Measurements from ENCODE around the gene DSCAM.

The DSCAM gene

DNA sequence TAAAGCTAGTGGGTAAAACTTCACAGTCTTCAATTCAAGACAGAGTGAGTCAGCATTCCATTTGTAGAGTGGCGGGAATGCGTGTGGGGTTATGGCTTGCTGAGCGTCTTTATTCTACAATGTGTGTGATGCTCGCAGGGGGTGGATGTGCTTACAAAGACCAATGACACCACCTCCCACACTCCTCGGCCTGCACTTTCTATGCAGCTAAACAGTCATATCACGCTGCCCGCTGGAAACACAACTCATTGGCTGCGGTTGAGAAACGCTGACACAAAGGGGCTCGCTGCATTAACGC, 681.2 kb downstream of the DSCAM start:
- no peak overlapping the region for H2AFZ ChIP-seq (ENCODE audit: low read length)
- TF ChIP-seq EZH2 (IDR thresholded peaks at IDR 0.05; ENCODE audit: borderline replicate concordance, low read length), result no peak
- TF ChIP-seq, protein P1, sequence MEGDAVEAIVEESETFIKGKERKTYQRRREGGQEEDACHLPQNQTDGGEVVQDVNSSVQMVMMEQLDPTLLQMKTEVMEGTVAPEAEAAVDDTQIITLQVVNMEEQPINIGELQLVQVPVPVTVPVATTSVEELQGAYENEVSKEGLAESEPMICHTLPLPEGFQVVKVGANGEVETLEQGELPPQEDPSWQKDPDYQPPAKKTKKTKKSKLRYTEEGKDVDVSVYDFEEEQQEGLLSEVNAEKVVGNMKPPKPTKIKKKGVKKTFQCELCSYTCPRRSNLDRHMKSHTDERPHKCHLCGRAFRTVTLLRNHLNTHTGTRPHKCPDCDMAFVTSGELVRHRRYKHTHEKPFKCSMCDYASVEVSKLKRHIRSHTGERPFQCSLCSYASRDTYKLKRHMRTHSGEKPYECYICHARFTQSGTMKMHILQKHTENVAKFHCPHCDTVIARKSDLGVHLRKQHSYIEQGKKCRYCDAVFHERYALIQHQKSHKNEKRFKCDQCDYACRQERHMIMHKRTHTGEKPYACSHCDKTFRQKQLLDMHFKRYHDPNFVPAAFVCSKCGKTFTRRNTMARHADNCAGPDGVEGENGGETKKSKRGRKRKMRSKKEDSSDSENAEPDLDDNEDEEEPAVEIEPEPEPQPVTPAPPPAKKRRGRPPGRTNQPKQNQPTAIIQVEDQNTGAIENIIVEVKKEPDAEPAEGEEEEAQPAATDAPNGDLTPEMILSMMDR (IDR thresholded peaks at IDR 0.05; ENCODE audit: low read length), result no peak

DNA sequence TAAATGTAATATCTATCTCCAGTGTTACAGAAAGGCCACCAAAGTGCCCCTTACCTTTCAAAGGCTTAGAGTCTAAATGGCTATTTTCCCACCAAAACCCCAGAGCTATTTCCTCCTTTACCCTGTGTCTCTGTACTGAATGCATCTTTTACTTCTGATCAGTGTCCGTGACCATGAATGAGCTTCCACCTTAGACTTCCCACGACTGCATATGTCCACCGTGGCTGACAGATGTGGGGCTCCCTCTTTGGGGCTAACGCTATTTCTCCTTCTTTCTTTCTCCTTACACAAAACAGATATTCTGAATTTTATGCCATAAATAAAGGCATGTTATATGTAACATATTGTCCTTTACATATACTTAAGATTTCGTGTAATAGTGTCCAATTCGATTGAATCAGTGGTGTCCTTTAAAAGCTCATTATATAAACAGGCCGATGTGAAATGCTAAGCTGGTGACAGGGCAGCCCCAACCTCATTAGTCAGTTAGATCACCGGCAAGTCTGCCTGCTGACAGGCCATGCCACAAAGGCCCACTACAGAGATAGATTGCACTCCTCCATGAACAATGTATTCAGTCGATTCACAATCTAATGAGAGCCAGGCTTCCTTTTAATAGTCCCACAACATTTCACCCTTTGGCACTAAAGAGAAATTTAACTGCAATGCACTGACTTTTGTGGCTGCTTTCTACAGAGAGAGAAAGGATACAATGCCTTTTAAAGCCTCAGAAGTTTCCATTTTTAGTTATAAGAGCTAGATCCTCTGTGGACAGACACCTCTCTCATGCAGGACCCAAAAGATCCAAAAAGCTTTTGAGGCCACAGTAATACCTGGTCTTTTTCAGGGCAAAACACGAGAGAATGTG, 681.8 kb downstream of the DSCAM start:
- Histone ChIP-seq H3K27ac (ENCODE audit: low read depth, low read length, poor library complexity, severe bottlenecking) (no peak overlapping the region), H3K9me3 (ENCODE audit: low read length) (no peaks in the 10 kb centered on the region)

More for the DNA sequence above, 681.2 kb downstream of the DSCAM start:
- Histone ChIP-seq H3K9me3 (ENCODE audit: low read length) (no peaks in the 10 kb centered on the region), H3K27me3 (ENCODE audit: insufficient read depth, low read length) (0 out of 2 replicates have a peak, but pooled peaks cover under 1% of the 10 kb centered on the region), H3F3A (ENCODE audit: insufficient read depth, low read length) (no peaks in the 10 kb centered on the region), H3K27ac (ENCODE audit: low read depth, low read length, poor library complexity, severe bottlenecking) (no peak overlapping the region), H4K20me1 (ENCODE audit: insufficient read depth, low read length) (no peaks in the 10 kb centered on the region), H3K9ac (ENCODE audit: low read length) (no peak overlapping the region), H3K4me3 (ENCODE audit: low read depth, low read length, poor library complexity, severe bottlenecking) (no peak overlapping the region), H3K4me1 (ENCODE audit: insufficient read depth, low read length, severe bottlenecking) (no peaks in the 10 kb centered on the region), H3K4me2 (ENCODE audit: low read length) (no peak overlapping the region), H3K36me3 (ENCODE audit: insufficient read depth, low read length) (no peaks in the 10 kb centered on the region), H3K9me2 (ENCODE audit: low read depth, low read length) (no peaks in the 10 kb centered on the region), H3K79me2 (ENCODE audit: insufficient read depth, low read length) (no peaks in the 10 kb centered on the region)

DNA sequence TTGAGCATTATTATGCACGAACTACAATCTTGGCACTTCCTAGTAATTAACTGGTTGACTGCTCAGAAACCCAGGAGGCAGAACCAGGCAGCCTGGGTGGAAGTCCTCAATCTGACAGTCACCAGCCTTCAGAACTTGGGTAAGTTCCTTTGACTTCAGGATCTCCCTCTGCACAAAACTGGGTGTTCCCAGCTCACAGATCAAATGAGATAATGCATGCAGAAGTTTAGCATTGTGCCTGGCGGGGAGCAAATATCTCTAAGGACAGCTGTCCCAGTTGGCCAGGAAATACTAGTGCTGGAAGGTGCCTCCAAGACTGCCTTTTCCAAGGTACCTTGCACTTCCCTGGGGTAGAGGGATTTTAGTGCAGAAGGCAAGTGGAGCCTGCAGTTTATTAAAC, 684.9 kb downstream of the DSCAM start:
- Histone ChIP-seq H3K4me3 (ENCODE audit: low read depth, low read length, poor library complexity, severe bottlenecking) (no peak overlapping the region), H3F3A (ENCODE audit: insufficient read depth, low read length) (no peaks in the 10 kb centered on the region), H3K36me3 (ENCODE audit: insufficient read depth, low read length) (no peaks in the 10 kb centered on the region), H3K27ac (ENCODE audit: low read depth, low read length, poor library complexity, severe bottlenecking) (no peak overlapping the region), H3K4me2 (ENCODE audit: low read length) (no peak overlapping the region), H3K9ac (ENCODE audit: low read length) (no peak overlapping the region), H3K79me2 (ENCODE audit: insufficient read depth, low read length) (no peaks in the 10 kb centered on the region), H3K9me2 (ENCODE audit: low read depth, low read length) (no peaks in the 10 kb centered on the region), H3K27me3 (ENCODE audit: insufficient read depth, low read length) (no peaks in the 10 kb centered on the region), H3K4me1 (ENCODE audit: insufficient read depth, low read length, severe bottlenecking) (no peaks in the 10 kb centered on the region), H4K20me1 (ENCODE audit: insufficient read depth, low read length) (no peaks in the 10 kb centered on the region), H3K9me3 (ENCODE audit: low read length) (no peaks in the 10 kb centered on the region), H2AFZ (ENCODE audit: low read length) (no peak overlapping the region)
- TF ChIP-seq, protein P1 (IDR thresholded peaks at IDR 0.05; ENCODE audit: low read length), result no peak
- TF ChIP-seq EZH2 (IDR thresholded peaks at IDR 0.05; ENCODE audit: borderline replicate concordance, low read length), result no peak

More for the DNA sequence above, 681.8 kb downstream of the DSCAM start:
- Histone ChIP-seq H3K9me2 (ENCODE audit: low read depth, low read length) (no peaks in the 10 kb centered on the region), H3K36me3 (ENCODE audit: insufficient read depth, low read length) (no peaks in the 10 kb centered on the region), H3K4me3 (ENCODE audit: low read depth, low read length, poor library complexity, severe bottlenecking) (no peak overlapping the region), H3K4me2 (ENCODE audit: low read length) (no peak overlapping the region), H3K27me3 (ENCODE audit: insufficient read depth, low read length) (no peaks in the 10 kb centered on the region), H4K20me1 (ENCODE audit: insufficient read depth, low read length) (no peaks in the 10 kb centered on the region), H3K4me1 (ENCODE audit: insufficient read depth, low read length, severe bottlenecking) (no peaks in the 10 kb centered on the region), H3K9ac (ENCODE audit: low read length) (no peak overlapping the region), H3F3A (ENCODE audit: insufficient read depth, low read length) (no peaks in the 10 kb centered on the region), H2AFZ (ENCODE audit: low read length) (no peak overlapping the region), H3K79me2 (ENCODE audit: insufficient read depth, low read length) (no peaks in the 10 kb centered on the region)
- TF ChIP-seq, protein P1 (IDR thresholded peaks at IDR 0.05; ENCODE audit: low read length), result no peak
- no peak for TF ChIP-seq EZH2 (IDR thresholded peaks at IDR 0.05; ENCODE audit: borderline replicate concordance, low read length)

Measured in OCI-LY1 (cell line).